ENCODE data around the gene CHIA. TPM values are rescaled to one million over a fixed set of nuclear protein-coding genes. Genes with fewer than 3 reads are reported as not detected.

Gene CHIA
- total and polyA plus RNA-seq, 2 of the 13 experiments (the other 11 are each of a cell fraction or from before 2014, with no cell fraction given), result not detected

GRCh38 chr1:111280267-111280666, 10.4 kb upstream of the CHIA start (continued):
- TF ChIP-seq HINFP (CRISPR knock-in tag; IDR thresholded peaks at IDR 0.05; ENCODE audit: low read depth), result no peak

- intact Hi-C loops (cut with micrococcal nuclease; ENCODE audit: unreplicated experiment), result no loop called here
- ChIA-PET POLR2A (no interaction called here), CTCF (ENCODE audit: low intra/inter-chr PET ratio, low total read pairs) (no interaction called here)
- Histone ChIP-seq H3K27ac (ENCODE audit: extremely low read length, insufficient read depth, low read length) (no peak overlapping the region), H3K4me3 (replicated peaks in 1 of 3; ENCODE audit: insufficient read depth in 1 of 3, low read depth in 2 of 3, low read length in 3 of 3) (no peak overlapping the region), H2AFZ (ENCODE audit: low read length) (no peak overlapping the region), H3K9ac (ENCODE audit: insufficient read depth, low read depth, low read length) (no peak overlapping the region), H4K20me1 (ENCODE audit: insufficient read depth, low read length) (no peaks in the 10 kb centered on the region), H3K79me2 (ENCODE audit: insufficient read depth, low read length) (no peaks in the 10 kb centered on the region), H3K9me3 (ENCODE audit: low read length) (no peaks in the 10 kb centered on the region), H3K27me3 (ENCODE audit: control insufficient read depth in 1 of 2, insufficient read depth in 2 of 2, low read length in 2 of 2) (no peaks in the 10 kb centered on the region), H3K4me1 (ENCODE audit: insufficient read depth, low read length) (peaks cover 28% of the 10 kb centered on the region), H3K36me3 (replicated peaks in 1 of 2; ENCODE audit: control insufficient read depth in 1 of 2, insufficient read depth in 2 of 2, low read length in 2 of 2) (no peaks in the 10 kb centered on the region), H3K4me2 (ENCODE audit: low read depth, low read length) (no peak overlapping the region)
- in situ Hi-C loops (cut with HindIII; ENCODE audit: extremely low pct_ligation_motif_present, low pct_unique_long_range_greater_than_20kb), result no loop called here
- FAIRE-seq, result no peak
- no peak for TF ChIP-seq ZNF546 (CRISPR knock-in tag; conservative IDR thresholded peaks at IDR 0.05)
- no peak for TF ChIP-seq SIX4 (CRISPR knock-in tag; IDR thresholded peaks at IDR 0.05)
- TF ChIP-seq ZBTB37 (CRISPR knock-in tag; IDR thresholded peaks at IDR 0.05), result no peak
- TF ChIP-seq NFE2L1 (CRISPR knock-in tag; IDR thresholded peaks at IDR 0.05; ENCODE audit: borderline replicate concordance), result no peak
- no peak for TF ChIP-seq ZNF788 (CRISPR knock-in tag; IDR thresholded peaks at IDR 0.05; ENCODE audit: borderline replicate concordance)
- TF ChIP-seq ZBTB7A (CRISPR knock-in tag; IDR thresholded peaks at IDR 0.05), result no peak
- no peak for TF ChIP-seq NFKBIZ (CRISPR knock-in tag; IDR thresholded peaks at IDR 0.05)
- no peak for DNase-seq (ENCODE audit: low spot score)
- ATAC-seq, result no peak
- WGBS (ENCODE audit: low lambda C conversion rate), result 48% methylated on average over 5 of the region's 5 CpGs
- no TSS peak for BruUV-seq (replicated peaks)
These were observed 9.2 kb upstream of the CHIA start for GRCh38 chr1:111281411-111281810.

Measured in HepG2 (cell line).